Cortex of kidney (tissue), 1 donor: ENCODE measurements around the gene ZC3H18.
A peak's percentile ranks its signal among the peaks of the same experiment; 100 is the strongest.
"Not testable (repeated sequence)": the region's sequence is repeated elsewhere in the genome, so short reads cannot be mapped to it uniquely, and the experiment has no call there.

Experiments used
- DNase-seq: peaks from one replicate; lab custom pipeline; 2025; lab: John Stamatoyannopoulos, UW

Gene ZC3H18

DNA sequence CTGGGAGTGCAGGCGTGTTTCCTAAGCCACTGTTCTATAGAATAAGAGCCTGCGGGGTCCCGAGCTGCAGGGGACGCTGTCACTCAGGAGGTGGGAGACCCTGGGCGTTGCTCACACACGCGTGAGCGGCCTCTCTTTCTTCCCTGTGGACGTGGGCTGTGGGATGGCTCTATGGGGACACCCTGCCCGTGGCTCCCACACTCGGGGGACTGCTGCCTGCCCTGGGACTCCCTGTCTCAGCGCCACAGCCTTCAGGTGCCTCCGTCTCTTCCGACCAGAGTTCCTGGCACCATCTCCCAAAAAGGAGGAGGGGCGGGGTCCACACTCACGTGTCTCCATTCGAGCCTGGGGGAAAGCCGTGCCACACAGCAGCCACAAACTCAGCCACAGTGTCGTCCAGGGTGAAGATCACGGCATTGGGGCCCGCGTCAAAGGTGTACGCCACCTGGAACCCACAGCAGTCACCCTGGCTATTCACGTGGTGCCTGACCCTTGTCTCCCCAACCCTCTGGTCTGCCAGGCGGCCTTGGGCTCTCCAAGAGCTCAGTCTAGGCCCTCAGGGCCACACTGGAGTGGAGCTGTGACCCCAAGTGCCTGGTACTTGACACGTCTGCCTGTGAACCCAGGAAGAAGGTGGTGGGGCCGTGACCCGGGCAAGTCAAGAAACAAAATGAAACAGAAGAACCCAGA, 84.3 kb downstream of the ZC3H18 start:
- DNase-seq = no peak

- no peak for DNase-seq
Measured at GRCh38 chr16:88655053-88655732, 85.0 kb downstream of the ZC3H18 start.

GRCh38 chr16:88655733-88656281, 85.6 kb downstream of the ZC3H18 start:
- no peak for DNase-seq

DNA sequence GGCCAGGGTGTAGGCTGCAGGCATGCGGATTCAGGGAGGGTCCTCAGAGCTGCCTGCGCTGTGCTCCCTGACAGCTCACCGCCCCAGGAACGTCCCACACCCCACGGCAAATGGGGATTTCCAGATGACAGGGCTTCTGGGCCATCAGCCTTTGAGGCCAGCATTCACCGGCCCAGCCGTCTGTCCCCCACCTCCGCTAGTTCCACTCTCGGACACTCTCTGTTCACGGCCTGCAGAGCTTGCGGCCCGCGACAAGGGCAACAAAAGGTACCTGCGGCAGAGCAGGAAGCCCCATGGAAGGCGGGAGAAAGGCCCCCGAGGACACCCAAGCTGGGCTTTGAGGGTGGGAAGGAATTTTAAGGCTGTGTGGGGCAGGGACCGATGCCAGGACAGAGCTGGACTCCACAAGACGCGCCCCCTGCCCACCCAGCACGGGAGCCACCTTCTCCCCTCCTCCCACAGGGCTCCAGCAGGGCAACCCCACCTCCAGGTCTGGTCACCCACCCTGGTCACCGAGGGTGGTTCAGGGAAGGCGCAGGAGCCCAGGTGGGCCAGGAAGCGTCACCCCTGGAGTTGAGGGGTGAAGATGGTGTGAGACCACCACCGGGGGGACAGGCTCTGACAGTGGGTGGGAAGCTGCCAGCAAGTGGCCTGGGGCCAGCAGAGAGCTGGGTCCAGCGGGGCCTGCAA, 86.2 kb downstream of the ZC3H18 start:
- no peak for DNase-seq

DNA sequence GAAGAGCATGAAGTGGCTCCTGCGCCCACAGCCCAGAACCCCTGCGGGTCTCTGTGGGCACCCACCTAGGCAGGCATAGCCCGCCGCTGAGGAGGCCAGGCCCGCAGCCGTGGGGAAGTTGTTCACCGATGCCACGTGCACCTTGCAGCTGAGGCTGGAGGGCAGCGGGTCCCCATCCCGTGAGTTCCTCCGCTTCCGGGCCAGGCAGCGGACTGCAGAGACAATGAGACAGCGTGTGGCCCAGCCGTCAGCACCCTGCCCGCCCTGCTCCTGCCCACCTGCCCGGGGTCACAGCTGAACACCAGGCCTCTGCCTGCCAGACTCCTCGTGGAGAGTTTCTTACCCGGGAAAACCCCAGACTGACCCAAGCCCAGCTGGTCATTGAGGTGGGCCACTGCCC, 87.2 kb downstream of the ZC3H18 start:
- no peak for DNase-seq

DNA sequence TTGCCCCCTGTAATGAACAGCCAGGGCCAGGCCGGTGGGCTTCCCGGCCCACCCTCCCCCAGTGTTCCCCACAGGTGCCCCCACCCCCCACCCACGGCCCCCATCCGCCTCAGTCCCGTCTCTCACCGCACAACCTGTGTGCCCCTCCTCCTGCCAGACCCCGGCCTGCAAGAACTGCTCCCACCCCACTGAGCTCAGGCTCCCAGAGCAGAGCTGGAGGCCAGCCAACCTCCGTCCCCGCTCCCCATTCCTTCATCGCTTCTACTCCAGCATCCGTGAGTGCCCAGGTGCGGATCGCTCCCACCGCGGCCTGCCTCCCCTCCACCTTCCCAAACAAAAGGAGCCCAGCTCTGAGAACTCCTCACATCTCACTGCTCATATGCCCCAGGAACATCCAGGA, 88.5 kb downstream of the ZC3H18 start:
- DNase-seq = no peak

GRCh38 chr16:88659160-88659559, 89.0 kb downstream of the ZC3H18 start:
- no peak for DNase-seq

- no peak for DNase-seq
Measured at GRCh38 chr16:88661468-88661867, 91.3 kb downstream of the ZC3H18 start.

DNA sequence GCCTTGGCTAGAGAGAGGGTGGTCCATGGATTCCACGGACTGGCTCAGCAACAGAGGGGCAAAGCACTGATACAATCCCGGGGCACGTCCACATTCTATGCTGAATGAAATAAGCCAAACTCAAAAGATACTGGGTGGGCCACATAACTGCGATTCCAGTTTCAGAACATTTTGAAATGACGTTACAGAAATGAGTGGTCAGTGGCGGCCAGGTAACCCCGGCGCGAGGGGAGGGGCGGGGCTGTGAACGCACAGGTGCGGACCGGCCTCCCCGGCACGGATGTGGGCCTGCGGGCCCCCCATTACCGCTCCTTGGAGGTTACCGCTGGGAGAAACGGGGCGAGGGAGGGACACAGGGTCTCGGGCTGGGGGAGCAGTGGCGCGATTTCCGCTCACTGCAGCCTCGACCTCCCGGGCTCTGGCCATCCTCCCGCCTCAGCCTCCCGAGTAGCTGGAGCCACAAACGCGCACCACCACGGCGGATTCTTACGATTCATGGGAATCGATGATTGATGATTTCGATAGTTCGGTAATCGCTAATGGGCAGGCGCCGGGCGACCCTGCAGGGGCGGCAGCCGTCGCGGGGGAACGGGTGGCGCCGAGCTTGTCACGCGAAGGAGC, 92.1 kb downstream of the ZC3H18 start:
- DNase-seq = no peak

GRCh38 chr16:88662843-88663606, 92.8 kb downstream of the ZC3H18 start, which contains the start of gene MVD:
TSS of gene MVD (minus strand) at chr16:88663091. CDS start at chr16:88663080, 11 bp downstream.
- DNase-seq = peak; percentile 83

DNA sequence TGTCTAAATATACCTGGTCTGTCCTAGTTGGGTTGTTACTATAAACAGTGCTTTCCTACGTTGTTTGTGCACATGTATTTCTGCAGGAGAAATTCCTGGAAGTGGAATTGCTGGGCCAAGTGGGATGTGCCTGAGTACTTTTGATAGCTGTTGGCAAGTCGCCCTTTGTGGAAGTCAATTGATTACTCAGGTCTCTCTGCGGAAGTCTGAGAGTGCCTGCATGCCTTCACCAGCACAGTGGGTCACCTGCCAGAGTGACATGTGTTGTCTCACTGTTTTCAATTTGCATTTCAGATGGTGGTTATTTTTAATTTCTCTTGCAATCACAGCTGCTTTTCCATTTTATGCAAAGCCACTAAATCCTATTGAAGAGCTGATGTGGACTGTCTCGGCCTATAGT, 94.9 kb downstream of the ZC3H18 start:
- no peak for DNase-seq

GRCh38 chr16:88665570-88665969, 95.4 kb downstream of the ZC3H18 start:
- DNase-seq = no peak

- DNase-seq = no peak
Measured at GRCh38 chr16:88667461-88667860, 97.3 kb downstream of the ZC3H18 start.

DNA sequence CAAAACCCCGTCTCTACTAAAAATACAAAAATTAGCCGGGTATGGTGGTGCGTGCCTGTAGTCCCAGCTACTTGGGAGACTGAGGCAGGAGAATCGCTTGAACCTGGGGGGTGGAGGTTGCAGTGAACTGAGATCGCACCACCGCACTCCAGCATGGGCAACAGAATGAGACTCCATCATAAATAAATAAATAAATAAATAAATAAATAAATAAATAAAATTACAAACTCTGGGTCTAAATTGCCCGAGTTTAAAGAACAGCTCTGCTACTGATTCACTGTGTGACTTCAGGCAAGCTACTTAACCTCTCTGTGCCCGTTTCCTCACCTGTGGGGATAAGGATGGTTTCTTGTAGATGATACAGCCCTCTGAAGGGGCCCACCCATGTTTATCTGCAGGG, 99.3 kb downstream of the ZC3H18 start:
- DNase-seq = not testable (repeated sequence)

DNA sequence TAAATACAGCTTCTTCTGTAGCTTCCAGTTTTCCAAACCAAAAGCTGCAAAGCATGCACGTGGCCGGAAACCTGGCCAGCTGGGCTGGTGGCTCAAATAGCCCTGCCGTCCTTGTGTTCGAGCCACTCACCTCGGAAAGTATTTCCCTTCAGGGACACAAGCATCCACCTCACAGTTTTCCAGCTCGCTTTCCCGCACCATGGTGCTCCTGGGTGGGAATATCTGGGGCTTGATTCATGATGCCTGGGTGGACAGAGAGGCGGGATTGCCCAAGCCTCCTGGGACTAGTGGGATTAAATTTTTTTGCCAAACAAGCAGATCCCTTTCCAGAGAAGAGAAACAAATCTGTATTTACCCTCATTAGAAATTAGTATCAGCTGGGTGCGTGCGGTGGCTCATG, 99.8 kb downstream of the ZC3H18 start:
- DNase-seq = no peak

DNA sequence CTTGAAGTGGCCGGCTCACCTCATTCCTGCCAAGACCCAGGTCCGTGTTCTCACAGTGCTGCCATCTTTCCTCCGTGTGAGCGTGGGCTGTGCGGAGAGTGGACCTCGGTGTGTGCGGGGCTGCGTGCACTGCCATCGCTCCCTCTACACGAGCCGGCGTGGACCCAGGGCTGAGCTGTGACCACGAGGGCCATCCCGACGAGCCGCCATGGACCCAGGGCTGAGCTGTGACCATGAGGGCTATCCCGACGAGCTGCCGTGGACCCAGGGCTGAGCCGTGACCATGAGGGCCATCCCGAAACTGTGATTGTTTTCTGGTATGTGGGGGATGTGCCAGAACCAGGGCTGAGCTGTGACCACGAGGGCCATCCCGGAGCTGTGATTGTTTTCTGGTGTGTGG, 101.6 kb downstream of the ZC3H18 start:
- DNase-seq = no peak

GRCh38 chr16:88672776-88673175, 102.6 kb downstream of the ZC3H18 start:
- no peak for DNase-seq

- DNase-seq = no peak
Measured at GRCh38 chr16:88673716-88674379, 103.6 kb downstream of the ZC3H18 start.

DNA sequence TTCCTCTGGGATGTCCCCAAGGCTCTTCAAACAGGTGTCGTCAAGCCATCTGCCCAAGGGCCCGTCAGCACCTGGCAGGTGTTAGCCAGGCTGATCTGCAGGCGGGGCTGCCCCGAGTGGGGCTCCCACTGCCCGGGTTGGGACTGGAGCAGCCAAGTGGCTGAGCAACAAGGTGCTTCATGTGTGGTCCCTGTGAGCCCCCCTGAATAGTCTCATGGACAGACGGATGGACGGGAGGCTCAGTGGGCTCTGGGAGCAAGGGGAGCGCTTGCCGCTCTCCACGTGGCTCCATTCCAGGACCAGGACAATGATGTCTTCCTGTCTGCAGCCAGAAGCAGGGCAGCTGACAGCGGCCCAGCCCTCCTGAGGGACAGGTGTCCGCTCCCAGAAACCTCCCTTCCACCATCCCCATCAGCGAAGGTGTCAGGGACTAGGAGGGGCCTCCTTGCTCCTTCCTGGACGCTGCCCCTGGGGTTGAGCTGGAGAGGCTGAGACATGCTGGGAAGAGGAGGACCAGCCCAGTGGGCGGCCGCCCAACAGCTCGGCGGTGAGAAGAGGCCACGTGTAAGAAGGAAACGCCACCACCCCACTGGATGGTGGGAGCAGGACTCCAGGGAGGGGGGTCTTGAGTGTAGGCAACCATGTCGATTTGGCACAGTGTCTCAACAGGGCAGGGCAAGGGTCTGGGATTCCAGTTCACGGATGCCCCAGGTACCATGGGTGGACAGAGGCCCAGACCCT, 106.5 kb downstream of the ZC3H18 start:
- no peak for DNase-seq

GRCh38 chr16:88677721-88678120, 107.5 kb downstream of the ZC3H18 start:
- DNase-seq = no peak
